ENCODE data around the gene TSTD1.

DNA sequence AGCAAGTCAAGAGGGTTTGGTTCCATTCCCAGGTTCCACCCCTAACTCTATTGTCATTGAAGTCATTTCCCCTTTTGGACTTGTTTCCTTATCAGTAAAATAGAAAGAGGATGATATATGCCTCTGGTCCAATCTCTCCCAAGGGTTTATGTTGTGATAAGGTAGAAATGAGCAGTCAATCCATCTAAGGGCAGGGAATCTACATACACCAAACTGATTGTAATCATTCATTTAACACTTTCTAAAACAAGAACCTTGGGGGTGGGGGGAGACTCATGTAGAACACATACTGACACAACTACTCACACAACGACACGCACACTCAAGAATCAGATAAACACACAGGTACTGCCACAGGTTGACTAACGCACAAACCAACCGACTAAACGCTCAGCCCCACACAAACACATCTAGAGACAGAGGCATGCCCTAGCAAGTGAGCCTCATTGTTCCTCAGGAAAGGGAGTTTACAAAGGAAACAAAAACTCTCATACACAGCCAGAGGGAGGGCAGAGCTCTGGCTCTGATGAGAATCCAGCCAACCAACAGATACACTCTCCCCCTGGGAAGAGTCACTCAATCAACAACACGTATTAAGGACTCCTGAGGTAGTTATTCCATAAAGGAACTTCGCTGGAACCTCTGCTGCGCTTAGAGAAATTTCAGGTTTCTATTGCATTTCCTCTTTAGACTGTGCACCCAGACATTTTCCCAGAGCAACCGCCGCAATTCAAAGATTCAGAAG lies 18.8 kb downstream of the TSTD1 start:
- TF ChIP-seq POLR2A (IDR thresholded peaks at IDR 0.05) (no peak), CTCF (IDR thresholded peaks at IDR 0.05) (no peak)

Data from Peyer's patch (tissue), 4 donors.